Fibroblast of skin of left quadriceps (primary cell): ENCODE measurements around the gene RBMY1A1.
"Not testable (repeated sequence)": the region's sequence is repeated elsewhere in the genome, so short reads cannot be mapped to it uniquely, and the experiment has no call there.

ENCODE experiments used
- DNase-seq, 2 experiments: peaks; one replicate each; pipeline ENCODE4 v3.0.0-alpha.2; 2013; ENCODE audit warnings: low read depth in 2 of 2

RBMY1A1 gene

DNA sequence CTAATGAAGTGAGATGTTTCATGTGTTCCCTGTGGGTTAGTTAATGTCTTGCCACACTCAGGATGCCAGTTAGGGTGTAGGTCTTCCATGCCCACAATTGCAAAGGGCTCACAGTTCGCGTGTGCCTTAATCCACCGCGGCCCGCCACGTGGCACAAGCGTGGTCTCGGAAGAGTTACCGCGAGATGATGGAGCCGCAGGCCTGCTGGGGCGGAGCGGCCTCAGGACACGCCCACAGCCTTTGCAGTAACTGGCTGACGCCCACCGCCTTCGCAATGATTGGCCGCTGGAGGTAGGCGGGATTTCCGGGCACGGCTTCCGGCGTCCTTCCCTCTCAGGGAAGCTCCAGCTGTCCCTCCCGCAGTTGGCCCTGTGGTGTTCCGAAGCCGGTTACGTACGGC is at the start of gene RBMY1A1:
Gene RBMY1A1 (plus strand): TSS at position 301 of the 400 bp plus-strand sequence. CDS start 2,013 bp downstream, outside the sequence.
- not testable (repeated sequence) for DNase-seq

DNA sequence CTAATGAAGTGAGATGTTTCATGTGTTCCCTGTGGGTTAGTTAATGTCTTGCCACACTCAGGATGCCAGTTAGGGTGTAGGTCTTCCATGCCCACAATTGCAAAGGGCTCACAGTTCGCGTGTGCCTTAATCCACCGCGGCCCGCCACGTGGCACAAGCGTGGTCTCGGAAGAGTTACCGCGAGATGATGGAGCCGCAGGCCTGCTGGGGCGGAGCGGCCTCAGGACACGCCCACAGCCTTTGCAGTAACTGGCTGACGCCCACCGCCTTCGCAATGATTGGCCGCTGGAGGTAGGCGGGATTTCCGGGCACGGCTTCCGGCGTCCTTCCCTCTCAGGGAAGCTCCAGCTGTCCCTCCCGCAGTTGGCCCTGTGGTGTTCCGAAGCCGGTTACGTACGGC is 23.6 kb upstream of the RBMY1A1 start, which contains the start of gene RBMY1B:
Gene RBMY1B (plus strand): TSS at position 301 of the 400 bp plus-strand sequence. CDS start 2,013 bp downstream, outside the sequence.
- not testable (repeated sequence) for DNase-seq

DNA sequence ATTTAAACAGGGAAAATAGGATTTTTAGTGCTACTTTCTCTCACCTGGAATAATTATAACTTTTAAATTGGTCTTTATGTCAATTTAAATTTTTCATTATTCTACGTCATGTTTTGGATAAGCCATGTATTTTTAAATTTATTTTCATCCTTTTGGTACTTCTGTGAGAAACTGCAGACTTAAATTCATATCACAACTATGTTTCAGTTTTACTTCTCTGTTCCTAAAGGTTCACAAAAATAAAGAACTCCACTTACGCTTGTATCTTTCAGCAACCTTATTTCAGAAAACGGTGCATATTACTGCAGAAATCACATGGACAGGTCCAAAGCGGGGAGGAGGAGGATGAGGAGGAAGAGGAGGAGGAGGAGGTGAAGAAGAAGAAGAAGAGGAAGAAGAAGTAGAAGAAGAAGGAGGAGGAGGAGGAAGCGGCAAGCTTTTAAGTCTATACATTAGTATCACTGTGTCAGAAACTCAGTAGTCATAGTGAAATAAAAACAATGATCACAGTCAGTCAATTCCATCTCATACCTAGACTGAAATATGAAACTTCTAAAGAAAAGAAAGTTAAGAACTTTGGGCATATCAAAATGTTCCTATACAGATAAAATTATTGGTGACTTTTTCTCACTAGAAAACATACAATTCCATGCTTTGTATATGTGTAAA is 24.8 kb downstream of the RBMY1A1 start:
- not testable (repeated sequence) for DNase-seq

DNA sequence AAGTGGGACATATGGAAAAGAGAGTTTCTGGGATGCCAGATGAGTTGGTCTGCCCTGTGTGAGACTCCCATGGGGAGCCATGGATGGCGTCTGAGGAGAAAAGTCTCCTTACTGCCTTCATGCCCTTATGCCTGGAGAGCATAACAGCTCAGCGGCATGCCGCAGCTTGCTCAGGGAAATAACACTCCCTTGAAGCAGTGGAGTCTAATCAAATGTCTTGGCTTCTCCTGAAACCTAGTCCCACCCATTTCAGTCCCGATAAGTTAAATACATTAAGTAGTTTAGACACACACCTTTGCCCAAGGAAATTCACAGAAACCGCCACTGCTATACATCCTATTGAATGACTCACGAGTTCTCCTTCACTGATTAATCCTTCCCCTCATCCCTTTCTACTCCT is 50.8 kb downstream of the RBMY1A1 start:
- DNase-seq = no peak

DNA sequence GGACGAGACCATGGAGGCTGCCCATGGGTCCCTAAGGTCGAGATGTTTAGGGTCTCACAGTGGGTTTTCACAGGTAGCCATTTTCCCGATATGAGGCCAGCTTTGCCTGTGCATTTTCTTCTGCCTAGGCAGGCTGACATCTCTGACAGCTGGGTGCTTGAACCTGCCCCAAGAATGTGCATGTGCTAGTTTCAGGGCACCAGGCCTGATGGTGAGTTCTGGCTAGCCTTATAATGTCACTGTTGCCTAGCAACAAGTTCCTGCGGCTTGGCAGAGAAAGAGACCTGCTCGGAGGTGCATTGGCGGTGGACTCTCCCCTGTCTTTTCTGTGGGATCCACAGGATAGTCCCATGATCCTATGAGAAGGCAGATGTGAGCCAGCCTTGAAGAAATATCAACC is 51.8 kb downstream of the RBMY1A1 start:
- not testable (repeated sequence) for DNase-seq

DNA sequence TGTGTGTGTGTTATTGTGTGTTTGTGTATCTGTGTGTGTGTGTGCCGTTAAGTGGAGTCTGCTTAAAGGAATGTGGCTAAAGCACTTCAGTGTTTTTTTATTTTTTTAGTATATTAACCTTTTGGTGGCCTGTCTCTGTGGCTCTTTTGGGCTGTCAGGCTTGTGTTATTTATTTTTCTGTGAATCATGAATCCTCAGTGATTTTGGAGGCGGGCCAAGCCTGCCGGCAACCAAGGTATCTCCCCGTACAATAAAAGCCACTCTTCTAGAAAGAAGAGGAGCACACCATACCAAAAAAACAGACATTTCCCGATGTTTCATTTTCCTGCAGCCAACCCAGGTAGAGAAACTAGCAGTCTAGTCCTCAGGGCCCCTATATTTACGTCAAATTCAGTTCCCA is 57.4 kb downstream of the RBMY1A1 start:
- no peak for DNase-seq

DNA sequence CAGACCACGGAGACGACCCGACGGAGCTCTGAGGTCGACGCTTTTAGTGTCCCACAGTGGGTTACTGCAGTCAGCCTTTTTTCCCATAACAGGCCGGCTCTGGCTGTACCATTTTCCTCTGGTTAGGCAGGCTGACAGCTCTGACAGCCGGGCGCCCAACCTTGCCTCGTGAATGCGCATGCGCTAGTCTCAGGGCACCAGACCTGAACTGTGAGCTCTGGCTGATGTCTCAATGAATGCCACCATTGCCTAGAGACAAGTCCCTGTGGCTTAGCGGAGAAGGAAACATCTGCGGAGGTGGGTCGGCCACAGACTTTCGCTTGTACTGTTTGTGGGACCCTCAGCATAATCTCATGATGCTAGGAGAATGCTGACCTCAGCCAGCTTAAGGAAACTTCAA is 61.6 kb downstream of the RBMY1A1 start:
- DNase-seq = not testable (repeated sequence)
